ENCODE results near the gene TBCEL. TPM values are rescaled to one million over a fixed set of nuclear protein-coding genes. Genes with fewer than 3 reads are reported as not detected.

The TBCEL gene
- total RNA-seq, 1 experiment from 2014 or later, result 17.7 TPM

- no peak for TF ChIP-seq CTCF (IDR thresholded peaks at IDR 0.05 in 2 of 3, conservative IDR thresholded peaks at IDR 0.05 in 1 of 3; ENCODE audit: borderline replicate concordance in 1 of 3, insufficient read depth in 1 of 3, low read depth in 2 of 3, low read length in 2 of 3)
- TF ChIP-seq YY1 (IDR thresholded peaks at IDR 0.05; ENCODE audit: extremely low read depth, insufficient replicate concordance, low read depth, low read length), result no peak
- no peak for TF ChIP-seq POLR2AphosphoS5 (IDR thresholded peaks at IDR 0.05; ENCODE audit: low read depth, low read length)
These were observed 15.4 kb upstream of the TBCEL start (continued) for GRCh38 chr11:121008551-121008950.

GRCh38 chr11:121012091-121012490, 11.8 kb upstream of the TBCEL start:
- no TSS peak for BruUV-seq (replicated peaks)
- intact Hi-C loops (cut with micrococcal nuclease), result no loop called here
- ChIA-PET CTCF (no interaction called here), POLR2A (no interaction called here), RAD21 (ENCODE audit: low non-redundant PET in 1 of 2, low total read pairs in 2 of 2, uncharacterized antibody in 2 of 2, unreplicated experiment in 2 of 2) (no interaction called here)
- Histone ChIP-seq H3K79me2 (ENCODE audit: insufficient read depth, low read length) (no peaks in the 10 kb centered on the region), H3K4me2 (ENCODE audit: low read length) (no peak overlapping the region), H3K36me3 (ENCODE audit: control insufficient read depth in 1 of 2, insufficient read depth in 2 of 2, low read length in 2 of 2) (no peaks in the 10 kb centered on the region), H3K9me2 (ENCODE audit: insufficient read depth) (no peaks in the 10 kb centered on the region), H3K9ac (ENCODE audit: low read length) (no peak overlapping the region), H3K4me1 (ENCODE audit: control insufficient read depth in 1 of 2, insufficient read depth in 2 of 2, low read length in 2 of 2) (no peaks in the 10 kb centered on the region), H3K27ac (ENCODE audit: low read depth, low read length) (no peak overlapping the region), H3K4me3 (replicated peaks in 1 of 2; ENCODE audit: low read depth in 1 of 2, low read length in 2 of 2) (no peak overlapping the region), H4K20me1 (ENCODE audit: insufficient read depth) (no peaks in the 10 kb centered on the region), H3K27me3 (ENCODE audit: insufficient read depth, low read length) (no peaks in the 10 kb centered on the region), H3K9me3 (ENCODE audit: control insufficient read depth in 1 of 2, insufficient read depth in 1 of 2, low read depth in 1 of 2, low read length in 2 of 2) (no peaks in the 10 kb centered on the region), H2AFZ (ENCODE audit: low read depth, low read length, poor library complexity, severe bottlenecking) (no peak overlapping the region)
- TF ChIP-seq CEBPB (IDR thresholded peaks at IDR 0.05; ENCODE audit: low read depth) (no peak), CBX3 (IDR thresholded peaks at IDR 0.05; ENCODE audit: low read depth) (no peak), SRF (IDR thresholded peaks at IDR 0.05; ENCODE audit: low read depth) (no peak), EZH2phosphoT487 (IDR thresholded peaks at IDR 0.05; ENCODE audit: borderline replicate concordance) (no peak), ELF1 (IDR thresholded peaks at IDR 0.05; ENCODE audit: borderline replicate concordance, low read depth) (no peak), ZNF274 (IDR thresholded peaks at IDR 0.05; ENCODE audit: low read depth, low read length) (no peak), POLR2AphosphoS5 (IDR thresholded peaks at IDR 0.05; ENCODE audit: low read depth, low read length) (no peak), SP1 (IDR thresholded peaks at IDR 0.05; ENCODE audit: low read depth) (no peak), POLR2A (IDR thresholded peaks at IDR 0.05; ENCODE audit: borderline replicate concordance, extremely low read depth, insufficient read depth, insufficient read length) (no peak), ZFX (IDR thresholded peaks at IDR 0.05) (no peak), RAD21 (IDR thresholded peaks at IDR 0.05; ENCODE audit: low read depth) (no peak), CTCF (IDR thresholded peaks at IDR 0.05 in 2 of 3, conservative IDR thresholded peaks at IDR 0.05 in 1 of 3; ENCODE audit: borderline replicate concordance in 1 of 3, insufficient read depth in 1 of 3, low read depth in 2 of 3, low read length in 2 of 3) (no peak)
- ATAC-seq, result no peak
- no peak for DNase-seq (ENCODE audit: low read depth, low spot score)
